Motor neuron (in vitro differentiated cells): ENCODE results near the gene NSRP1. TPM values are rescaled to one million over a fixed set of nuclear protein-coding genes. Genes with fewer than 3 reads are reported as not detected.

ENCODE experiments used
- ATAC-seq, 8 experiments: fragments of 200-7000 bp; cut with Tn5 transposase; replicated peaks in 6 of 8; 2 replicates each; pipeline ENCODE4 v1.8.0; 2021; ENCODE audit warnings: mild to moderate bottlenecking in 8 of 8, moderate library complexity in 8 of 8
- H3K27ac ChIP-seq, 2 donors: fragments of 250-450 bp; sonication (Bioruptor Pico); 2 replicates each; pipeline ENCODE4 v1.9.0; 2021; ENCODE audit warnings: antibody characterized with exemption in 2 of 2, mild to moderate bottlenecking in 2 of 2, moderate library complexity in 1 of 2
- H3K4me1 ChIP-seq, 2 donors: fragments of 250-450 bp; sonication (Bioruptor Pico); replicated peaks in 1 of 2; 2 replicates each; pipeline ENCODE4 v1.6.1; 2021; ENCODE audit warnings: antibody characterized with exemption in 2 of 2, mild to moderate bottlenecking in 2 of 2, moderate library complexity in 1 of 2
- H3K4me3 ChIP-seq, 5 donors: fragments of 250-450 bp; sonication (Bioruptor Pico); 2 replicates each; pipeline ENCODE4 v1.9.0; 2021; ENCODE audit warnings: antibody characterized with exemption in 5 of 5, mild to moderate bottlenecking in 5 of 5, moderate library complexity in 4 of 5
- WGBS, 10 experiments: fragments of 450-650 bp; shearing (Covaris generic); methylation state at CpG; one replicate each; pipeline ENCODE4 v1.0.0; 2022; 5-methylcytosine and 5-hydroxymethylcytosine counted together
- in situ Hi-C, 9 experiments: fragments of 400-800 bp; cut with MboI; loops; one replicate each; pipeline ENCODE4 v1.15.0; 2021; ENCODE audit warnings: low sequenced_read_pairs in 9 of 9, low pct_unique_long_range_greater_than_20kb in 2 of 9; ENCODE audit not compliant: unreplicated experiment in 9 of 9
- total RNA-seq, 8 experiments: library from RNA; unstranded; fragments of 300-600 nt; gene quantifications; 2 replicates each; pipeline versions ENCODE4 v1.2.3 to v1.2.4, GENCODE V29; 2022

The NSRP1 gene
- total RNA-seq, 8 experiments from 2014 or later, result 6.3 to 48.1 (median 17.3) TPM

DNA sequence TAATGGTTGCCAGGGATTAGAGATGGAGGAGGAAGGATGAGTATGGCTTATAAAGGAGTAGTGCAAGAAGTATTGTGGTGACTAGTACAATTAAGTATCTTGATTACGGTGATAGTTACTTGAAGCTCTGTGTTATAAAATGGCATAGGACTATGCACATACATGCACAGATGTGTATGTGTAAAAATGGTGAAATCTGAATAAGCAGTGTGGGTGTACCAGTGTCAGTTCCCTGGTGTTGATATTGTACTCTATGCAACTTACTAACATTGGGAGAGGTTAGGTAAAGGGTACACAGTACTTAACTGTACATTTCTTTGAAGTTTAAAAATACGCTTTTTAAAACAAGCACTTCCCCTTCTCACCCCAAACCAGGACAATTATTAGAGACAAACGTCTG, 48.5 kb downstream of the NSRP1 start:
- no peaks in the 10 kb centered on the region for H3K4me1 ChIP-seq
- peak in 3 of 8 experiments; percentile 57 to 74 (median 70) for ATAC-seq
- in situ Hi-C loops, result no loop called here
- H3K4me3 ChIP-seq, result no peak overlapping the region
- 56 to 100% (median 86%) methylated on average over 1 to 3 of the region's 3 CpGs; no CpG with 5 or more reads in 2 of the 10 experiments for WGBS, 10 experiments
- no peak overlapping the region for H3K27ac ChIP-seq

DNA sequence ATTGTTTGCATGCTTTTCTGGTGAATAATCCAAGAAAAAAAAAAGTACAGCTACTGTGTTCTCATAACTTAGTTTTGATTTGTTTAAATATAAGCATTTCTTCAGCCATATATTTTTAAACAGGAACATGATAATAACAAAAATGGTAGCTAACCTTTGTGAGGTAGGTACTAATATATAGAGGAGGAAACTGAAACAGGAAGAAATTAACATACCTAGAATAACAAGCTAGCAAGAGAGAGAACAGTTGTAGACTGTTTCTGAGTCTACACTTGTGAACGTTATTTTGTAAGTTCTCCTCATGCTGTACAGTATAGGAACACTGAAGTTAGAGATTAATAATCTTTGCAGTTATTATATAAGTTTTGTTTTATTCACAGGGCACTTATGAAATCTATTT, 49.3 kb downstream of the NSRP1 start:
- Histone ChIP-seq H3K4me1 (no peaks in the 10 kb centered on the region), H3K27ac (no peak overlapping the region), H3K4me3 (no peak overlapping the region)
- 67 to 100% (median 100%) methylated on average over 1 of the region's 1 CpG; no CpG with 5 or more reads in 2 of the 10 experiments for WGBS, 10 experiments
- no peak for ATAC-seq
- in situ Hi-C loops, result no loop called here

GRCh38 chr17:30170415-30170987, 53.9 kb downstream of the NSRP1 start:
- no peak for ATAC-seq
- in situ Hi-C loops, result no loop called here
- no peaks in the 10 kb centered on the region for H3K4me1 ChIP-seq
- H3K27ac ChIP-seq, result no peak overlapping the region
- H3K4me3 ChIP-seq, result no peak overlapping the region

DNA sequence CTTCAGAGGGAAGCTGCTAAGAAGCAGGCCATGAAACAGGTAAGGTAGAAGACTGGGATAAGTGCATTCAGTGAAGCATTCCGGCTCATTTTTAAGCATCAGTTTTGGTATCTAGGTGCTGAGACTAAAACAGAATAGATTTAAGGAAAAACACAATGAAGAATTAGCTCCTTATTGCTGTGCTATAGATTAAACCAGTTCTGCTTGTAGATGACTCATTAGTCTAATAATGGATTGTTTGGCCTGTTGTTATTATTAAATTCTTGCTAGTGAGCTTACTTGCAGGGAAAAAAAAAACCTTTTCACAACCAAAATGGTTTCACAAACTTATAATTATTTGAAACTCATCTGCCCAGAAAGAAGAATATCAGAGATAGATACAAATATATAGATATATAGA, 55.9 kb downstream of the NSRP1 start:
- in situ Hi-C loops, result no loop called here
- H3K27ac ChIP-seq, result no peak overlapping the region
- no peaks in the 10 kb centered on the region for H3K4me1 ChIP-seq
- WGBS, 10 experiments, result 86 to 100% (median 100%) methylated on average over 1 of the region's 1 CpG; no CpG with 5 or more reads in 3 of the 10 experiments
- no peak for ATAC-seq
- no peak overlapping the region for H3K4me3 ChIP-seq

- in situ Hi-C loops, result no loop called here
- H3K4me3 ChIP-seq, result no peak overlapping the region
- WGBS, 10 experiments, result 50 to 100% (median 95%) methylated on average over 2 of the region's 2 CpGs; no CpG with 5 or more reads in 1 of the 10 experiments
- ATAC-seq, result no peak
- H3K27ac ChIP-seq, result no peak overlapping the region
- no peaks in the 10 kb centered on the region for H3K4me1 ChIP-seq
Observed at GRCh38 chr17:30173649-30174048, 57.0 kb downstream of the NSRP1 start.

DNA sequence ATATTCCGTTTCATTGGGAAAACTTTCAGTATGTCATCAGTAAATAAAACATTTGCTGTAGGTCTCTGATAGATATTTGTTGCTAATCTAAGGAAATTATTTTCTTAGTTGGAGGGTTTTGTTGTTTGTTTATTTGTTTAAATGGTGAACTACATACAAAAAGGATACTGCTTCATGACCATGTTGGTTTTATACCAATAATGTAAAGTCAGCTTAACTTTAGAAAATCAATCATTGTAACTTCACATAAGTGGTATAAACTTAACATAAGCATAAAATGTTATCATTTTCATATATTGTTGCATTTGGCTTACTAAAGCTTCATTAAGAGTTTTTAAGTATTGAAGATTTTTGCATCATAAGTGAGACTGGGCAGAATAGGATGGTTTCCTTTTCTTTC, 57.9 kb downstream of the NSRP1 start:
- WGBS, 10 experiments, result 91 to 100% (median 100%) methylated on average over 1 of the region's 1 CpG; no CpG with 5 or more reads in 2 of the 10 experiments
- Histone ChIP-seq H3K4me3 (no peak overlapping the region), H3K4me1 (no peaks in the 10 kb centered on the region), H3K27ac (no peak overlapping the region)
- in situ Hi-C loops, result no loop called here
- ATAC-seq, result no peak

DNA sequence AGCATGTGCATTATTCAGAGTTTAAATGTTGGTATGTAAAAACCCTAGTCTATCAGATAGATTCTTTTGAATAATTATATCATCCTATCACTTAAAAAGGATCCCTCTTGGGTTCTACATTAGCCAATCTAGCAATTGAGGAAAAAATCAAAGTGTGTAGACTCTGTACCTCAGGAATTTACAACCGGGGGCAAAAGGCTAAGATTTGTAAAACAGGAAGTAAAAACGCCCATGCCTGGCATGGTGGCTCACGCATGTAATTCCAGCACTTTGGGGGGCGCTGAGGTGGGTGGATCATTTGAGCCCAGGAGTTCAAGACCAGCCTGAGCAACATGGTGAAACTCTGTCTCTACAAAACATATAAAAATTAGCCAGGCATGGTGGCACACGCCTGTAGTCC, 60.2 kb downstream of the NSRP1 start:
- no peak overlapping the region for H3K27ac ChIP-seq
- in situ Hi-C loops, result no loop called here
- no peak overlapping the region for H3K4me3 ChIP-seq
- H3K4me1 ChIP-seq, result no peaks in the 10 kb centered on the region
- WGBS, 10 experiments, result 86 to 100% (median 92%) methylated on average over 1 to 4 of the region's 5 CpGs; no CpG with 5 or more reads in 1 of the 10 experiments
- ATAC-seq, result no peak

- no peak for ATAC-seq
- Histone ChIP-seq H3K27ac (no peak overlapping the region), H3K4me3 (no peak overlapping the region), H3K4me1 (no peaks in the 10 kb centered on the region)
- 67 to 100% (median 100%) methylated on average over 1 of the region's 1 CpG for WGBS, 10 experiments
- in situ Hi-C loops, result no loop called here
Observed at GRCh38 chr17:30186761-30187160, 70.1 kb downstream of the NSRP1 start.

GRCh38 chr17:30187573-30187972, 71.0 kb downstream of the NSRP1 start:
- ATAC-seq, result peak in 2 of 8 experiments; percentile 61 to 77
- H3K27ac ChIP-seq, result no peak overlapping the region

GRCh38 chr17:30188211-30188939, 71.8 kb downstream of the NSRP1 start:
- in situ Hi-C loops, result no loop called here
- Histone ChIP-seq H3K4me1 (no peaks in the 10 kb centered on the region), H3K27ac (no peak overlapping the region), H3K4me3 (no peak overlapping the region)
- ATAC-seq, result no peak
- 71 to 100% (median 97%) methylated on average over 1 to 5 of the region's 5 CpGs for WGBS, 10 experiments

More at GRCh38 chr17:30187573-30187972, 71.0 kb downstream of the NSRP1 start:
- in situ Hi-C loops, result no loop called here
- WGBS, 10 experiments, result 29 to 100% (median 90%) methylated on average over 1 to 2 of the region's 2 CpGs; no CpG with 5 or more reads in 2 of the 10 experiments
- Histone ChIP-seq H3K4me3 (no peak overlapping the region), H3K4me1 (no peaks in the 10 kb centered on the region)

GRCh38 chr17:30191072-30191471, 74.5 kb downstream of the NSRP1 start:
- Histone ChIP-seq H3K4me3 (no peak overlapping the region), H3K27ac (no peak overlapping the region), H3K4me1 (no peaks in the 10 kb centered on the region)
- WGBS, 10 experiments, result 57 to 100% (median 71%) methylated on average over 1 to 2 of the region's 2 CpGs; no CpG with 5 or more reads in 3 of the 10 experiments
- peak in 1 of 8 experiments; percentile 41 for ATAC-seq
- in situ Hi-C loops, result no loop called here

GRCh38 chr17:30196504-30196903, 79.9 kb downstream of the NSRP1 start:
- H3K4me1 ChIP-seq, result no peaks in the 10 kb centered on the region
- no peak overlapping the region for H3K27ac ChIP-seq
- ATAC-seq, result no peak
- in situ Hi-C loops, result no loop called here
- no peak overlapping the region for H3K4me3 ChIP-seq
- WGBS, 10 experiments, result 62 to 100% (median 89%) methylated on average over 2 to 3 of the region's 3 CpGs

- Histone ChIP-seq H3K4me3 (no peak overlapping the region), H3K4me1 (no peaks in the 10 kb centered on the region), H3K27ac (no peak overlapping the region)
- no peak for ATAC-seq
- in situ Hi-C loops, result no loop called here
- 63 to 100% (median 83%) methylated on average over 1 to 4 of the region's 4 CpGs; no CpG with 5 or more reads in 3 of the 10 experiments for whole genome bisulfite sequencing, 10 experiments
Observed at GRCh38 chr17:30197416-30197815, 80.8 kb downstream of the NSRP1 start.

DNA sequence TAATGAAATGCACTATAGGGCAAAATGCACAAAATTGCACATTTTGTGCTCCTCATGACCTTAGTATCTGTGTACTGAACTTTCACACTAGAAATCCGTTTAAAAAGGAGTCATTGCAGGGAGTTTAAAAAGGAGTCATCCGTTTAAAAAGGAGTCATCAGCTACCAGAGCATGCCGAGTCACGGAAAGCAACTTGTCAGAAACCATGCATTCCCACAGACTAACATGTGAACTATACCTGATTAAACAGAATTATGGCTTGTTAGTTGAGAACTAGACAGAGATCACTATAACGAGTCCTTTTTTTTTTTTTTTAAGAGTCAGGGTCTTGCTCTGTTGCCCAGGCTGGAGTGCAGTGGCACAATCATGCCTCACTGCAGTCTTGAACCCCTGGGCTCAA, 83.0 kb downstream of the NSRP1 start:
- no peak for ATAC-seq
- Histone ChIP-seq H3K4me1 (no peaks in the 10 kb centered on the region), H3K4me3 (no peak overlapping the region), H3K27ac (no peak overlapping the region)
- in situ Hi-C loops, result no loop called here
- WGBS, 10 experiments, result 40 to 93% (median 73%) methylated on average over 1 to 5 of the region's 5 CpGs; no CpG with 5 or more reads in 2 of the 10 experiments
